Measurements from ENCODE around the gene THAP4.

THAP4 gene

DNA sequence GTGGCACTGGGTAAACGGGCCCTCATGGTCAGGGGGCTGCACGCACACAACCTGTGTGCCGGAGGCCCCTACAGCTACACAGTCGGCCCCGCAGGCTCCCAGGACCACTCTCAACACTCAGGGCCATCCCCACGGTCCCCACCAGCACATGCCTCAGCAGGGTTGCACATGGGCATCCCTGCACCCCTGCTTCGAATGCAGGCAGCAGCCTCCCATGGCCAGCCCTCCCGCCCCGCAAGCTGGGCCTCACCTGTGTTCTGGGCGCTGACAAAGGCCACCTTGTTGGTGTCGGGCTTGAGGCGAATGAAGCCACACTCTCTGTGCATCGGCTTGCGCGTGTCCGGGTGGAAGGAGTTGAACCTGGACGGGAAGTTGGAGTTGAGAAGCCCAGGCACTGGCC lies 34.2 kb downstream of the THAP4 start:
- ChIA-PET CTCF (no interaction called here), POLR2A (no interaction called here)
- TF ChIP-seq CTCF (IDR thresholded peaks at IDR 0.05; ENCODE audit: insufficient read depth, low read length, missing control alignments) = no peak
- DNase-seq (ENCODE audit: low read depth, low spot score) = no peak
- no peak overlapping the region for H3K4me3 ChIP-seq (ENCODE audit: low read depth, low read length)

DNA sequence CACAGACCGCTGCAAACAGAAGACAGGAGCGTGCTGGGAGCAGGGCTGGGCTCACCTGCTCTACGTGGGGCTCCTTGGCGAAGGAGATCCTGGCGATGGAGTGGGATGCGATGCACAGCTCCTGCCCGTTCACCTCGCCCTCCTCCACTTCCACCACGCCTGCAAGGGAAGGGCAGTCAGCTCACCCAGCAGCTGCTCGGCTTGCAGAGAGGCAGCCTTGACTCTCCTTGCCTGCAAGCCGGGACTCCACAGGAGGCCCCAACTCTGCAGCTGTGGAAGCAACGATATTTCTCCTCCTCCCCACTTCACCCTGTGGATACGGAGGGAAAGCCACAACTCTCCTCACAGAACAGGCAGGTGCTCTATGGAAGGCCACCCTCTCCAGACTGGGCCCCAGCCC lies 35.1 kb downstream of the THAP4 start:
- POLR2A ChIA-PET = no interaction called here
- no peak for DNase-seq (ENCODE audit: low read depth, low spot score)
- no peak overlapping the region for H3K4me3 ChIP-seq (ENCODE audit: low read depth, low read length)
- no peak for TF ChIP-seq CTCF (IDR thresholded peaks at IDR 0.05; ENCODE audit: insufficient read depth, low read length, missing control alignments)
- CTCF ChIA-PET = no interaction called here

DNA sequence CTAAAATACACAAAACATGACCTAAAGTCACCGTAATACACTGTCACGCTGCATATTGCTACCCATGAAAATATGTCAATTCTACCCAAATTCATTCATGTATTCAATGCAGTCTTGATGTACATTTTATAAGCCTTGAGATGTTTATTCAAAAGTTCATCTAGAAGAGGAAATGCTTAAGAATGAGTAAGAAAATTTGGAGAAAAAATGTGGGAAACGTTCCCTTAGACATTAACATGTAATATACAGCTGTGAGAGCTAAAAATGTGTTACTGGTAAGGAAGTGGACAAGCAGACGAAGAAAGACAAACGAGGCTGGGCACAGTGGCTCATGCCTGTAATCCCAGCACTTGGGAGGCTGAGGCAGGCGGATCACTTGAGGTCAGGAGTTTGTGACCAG lies 37.3 kb downstream of the THAP4 start:
- DNase-seq (ENCODE audit: low read depth, low spot score) = no peak
- TF ChIP-seq CTCF (IDR thresholded peaks at IDR 0.05; ENCODE audit: insufficient read depth, low read length, missing control alignments) = no peak
- CTCF ChIA-PET = interaction anchor here (1.0 kb wide), 2 partner anchors 11 to 59 kb away, joined by 3 to 4 read pairs; no protein-coding TSS in a partner anchor
- H3K4me3 ChIP-seq (ENCODE audit: low read depth, low read length) = no peak overlapping the region
- POLR2A ChIA-PET = no interaction called here

DNA sequence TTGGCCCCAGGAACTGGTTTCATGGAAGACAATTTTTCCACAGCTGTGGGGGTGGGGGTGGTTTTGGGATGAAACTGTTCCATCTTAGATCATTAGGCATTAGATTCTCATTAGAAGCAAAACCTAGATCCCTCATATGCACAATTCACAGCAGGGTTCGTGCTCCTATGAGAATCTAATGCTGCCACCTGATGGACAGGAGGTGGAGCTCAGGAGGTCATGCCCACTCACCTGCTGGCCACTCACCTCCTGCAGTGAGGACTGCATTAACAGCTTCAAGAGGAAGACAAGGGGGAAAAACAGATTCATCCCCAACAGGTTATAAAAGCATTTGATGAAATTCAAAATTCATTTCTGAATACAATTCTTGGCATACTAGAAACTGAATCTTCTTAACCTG lies 38.5 kb downstream of the THAP4 start:
- no peak for DNase-seq (ENCODE audit: low read depth, low spot score)
- TF ChIP-seq CTCF (IDR thresholded peaks at IDR 0.05; ENCODE audit: insufficient read depth, low read length, missing control alignments) = no peak
- H3K4me3 ChIP-seq (ENCODE audit: low read depth, low read length) = no peak overlapping the region
- ChIA-PET POLR2A (no interaction called here), CTCF (interaction anchor here (0.5 to 2.0 kb wide), 6 partner anchors 10 to 249 kb away, joined by 3 to 7 read pairs (median 3); no protein-coding TSS in a partner anchor)

DNA sequence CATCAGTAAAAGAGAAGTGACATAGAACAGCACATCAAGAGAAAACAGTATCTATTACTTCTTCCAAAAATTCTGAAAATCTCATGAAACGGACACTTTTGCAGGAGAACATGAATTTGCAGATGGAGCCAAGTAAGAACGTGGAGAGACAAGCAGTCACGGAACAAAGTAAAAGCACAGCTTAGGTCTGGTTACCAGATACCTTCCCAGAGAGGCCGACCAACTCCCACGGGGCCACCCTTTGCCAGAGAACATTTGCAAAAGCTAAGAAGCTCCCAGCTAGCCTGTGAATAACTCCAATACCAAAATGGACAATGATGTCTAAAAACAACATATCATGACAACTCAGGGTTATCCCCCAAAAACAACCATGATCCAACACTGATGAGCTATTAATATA lies 38.9 kb downstream of the THAP4 start:
- DNase-seq (ENCODE audit: low read depth, low spot score) = no peak
- no peak overlapping the region for H3K4me3 ChIP-seq (ENCODE audit: low read depth, low read length)
- ChIA-PET CTCF (interaction anchor here (0.6 to 2.0 kb wide), 4 partner anchors 10 to 114 kb away, joined by 3 to 7 read pairs (median 4); no protein-coding TSS in a partner anchor), POLR2A (no interaction called here)
- no peak for TF ChIP-seq CTCF (IDR thresholded peaks at IDR 0.05; ENCODE audit: insufficient read depth, low read length, missing control alignments)

DNA sequence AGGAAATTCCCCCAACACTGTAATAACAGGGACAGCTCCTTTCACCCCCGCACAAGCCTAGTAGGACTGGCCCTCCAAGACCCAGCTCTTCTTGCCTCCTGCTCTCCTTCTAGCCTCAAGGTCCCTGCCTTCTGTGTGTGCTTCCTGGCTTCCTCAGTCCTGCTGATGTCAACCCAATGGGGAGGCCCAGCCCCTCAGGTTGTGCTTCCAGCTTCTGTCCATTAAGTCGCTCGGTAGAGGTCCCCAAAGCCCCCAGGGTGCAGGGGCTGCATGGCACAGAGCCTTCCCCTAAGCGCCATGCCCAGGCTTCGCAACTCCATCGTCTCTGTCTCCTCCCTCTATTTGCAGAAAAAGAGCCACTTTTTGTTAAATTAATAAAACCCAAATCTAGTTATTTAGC lies 39.4 kb downstream of the THAP4 start:
- CTCF ChIA-PET = interaction anchor here (1.0 to 2.0 kb wide), 3 partner anchors 11 to 91 kb away, joined by 3 to 7 read pairs (median 6); no protein-coding TSS in a partner anchor
- POLR2A ChIA-PET = no interaction called here
- no peak for DNase-seq (ENCODE audit: low read depth, low spot score)
- TF ChIP-seq CTCF (IDR thresholded peaks at IDR 0.05; ENCODE audit: insufficient read depth, low read length, missing control alignments) = no peak
- H3K4me3 ChIP-seq (ENCODE audit: low read depth, low read length) = no peak overlapping the region
